AG04449 (cell line): ENCODE data around the gene PYGM.

ENCODE experiments used
- CTCF ChIA-PET: fragments of 350-600 bp; formaldehyde crosslinking; extraction: SDS; loops from one replicate; lab custom pipeline; 2021; ENCODE audit warnings: antibody characterized with exemption; lab: Yijun Ruan, JAX
- POLR2A ChIA-PET: fragments of 400-600, 350-600 bp; formaldehyde crosslinking; extraction: SDS; loops from one replicate; lab custom pipeline; 2020; ENCODE audit warnings: antibody characterized with exemption, inconsistent platforms; lab: Yijun Ruan, JAX
- DNase-seq: peaks from one replicate; pipeline ENCODE4 v3.0.0-alpha.2; 2010; ENCODE audit warnings: low read depth, low spot score
- H3K4me3 ChIP-seq: 2 replicates; pipeline ENCODE4 v1.5.1; 2011; ENCODE audit warnings: low read depth, mild to moderate bottlenecking, control low read depth, low read length
- TF ChIP-seq, protein P1 (sequence below): IDR thresholded peaks from one replicate; pipeline ENCODE4 v1.5.1; 2011; ENCODE audit warnings: mild to moderate bottlenecking, moderate library complexity, low read length, control low read depth, inconsistent platforms; ENCODE audit not compliant: insufficient read depth; ENCODE audit errors: missing control alignments

Gene PYGM

DNA sequence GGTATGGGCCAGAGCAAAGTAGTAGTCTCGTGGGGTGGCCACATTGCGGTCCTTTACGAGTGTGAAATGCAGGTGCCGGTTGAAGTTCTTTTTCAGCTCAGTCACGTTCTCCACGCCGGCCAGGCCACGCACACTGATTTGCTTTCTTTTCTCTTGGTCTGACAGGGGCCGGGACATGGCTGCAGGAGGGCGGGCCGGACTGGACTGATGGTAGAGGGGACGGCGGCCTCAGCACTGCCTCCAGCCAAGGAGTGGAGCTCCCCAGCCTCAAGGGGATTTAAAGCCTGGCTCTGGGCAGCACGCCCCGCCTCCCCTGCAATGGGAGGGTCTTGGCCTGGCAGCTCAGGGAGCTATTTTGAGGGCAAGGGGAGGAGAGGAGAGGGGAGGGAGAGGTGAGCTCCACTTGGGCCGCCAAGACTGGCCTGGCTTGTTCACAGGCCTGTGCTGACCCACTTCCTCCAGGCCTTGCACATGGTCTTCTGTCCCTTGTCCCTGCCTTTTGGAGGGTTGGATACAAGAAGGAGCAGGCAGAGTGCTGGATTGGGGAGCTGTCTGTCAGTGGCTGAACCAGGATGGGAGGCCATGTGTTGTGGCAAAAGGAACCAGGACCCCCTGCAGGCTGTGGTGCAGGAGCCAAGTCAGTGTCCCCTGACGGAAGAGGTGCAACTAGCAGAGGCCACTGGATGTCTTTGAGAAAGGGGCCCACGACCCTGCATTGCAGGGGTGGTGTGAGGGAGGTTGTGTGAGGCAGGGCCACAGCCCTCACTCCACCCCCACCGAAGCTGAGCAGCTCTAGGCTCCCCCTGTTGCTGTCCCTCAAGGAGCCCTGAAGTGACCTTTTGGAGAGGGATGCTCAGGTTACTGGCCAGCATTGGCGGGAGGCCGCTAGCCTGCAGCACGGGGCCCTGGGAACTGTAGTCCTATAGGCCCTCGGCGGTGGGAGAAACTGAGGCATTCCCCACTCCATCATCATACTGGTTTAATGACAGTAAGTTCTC is at the start of gene PYGM:
TSS of gene PYGM (minus strand) at position 253 of the 998 bp plus-strand sequence. CDS start at position 177, 76 bp downstream.
- TF ChIP-seq, protein P1, sequence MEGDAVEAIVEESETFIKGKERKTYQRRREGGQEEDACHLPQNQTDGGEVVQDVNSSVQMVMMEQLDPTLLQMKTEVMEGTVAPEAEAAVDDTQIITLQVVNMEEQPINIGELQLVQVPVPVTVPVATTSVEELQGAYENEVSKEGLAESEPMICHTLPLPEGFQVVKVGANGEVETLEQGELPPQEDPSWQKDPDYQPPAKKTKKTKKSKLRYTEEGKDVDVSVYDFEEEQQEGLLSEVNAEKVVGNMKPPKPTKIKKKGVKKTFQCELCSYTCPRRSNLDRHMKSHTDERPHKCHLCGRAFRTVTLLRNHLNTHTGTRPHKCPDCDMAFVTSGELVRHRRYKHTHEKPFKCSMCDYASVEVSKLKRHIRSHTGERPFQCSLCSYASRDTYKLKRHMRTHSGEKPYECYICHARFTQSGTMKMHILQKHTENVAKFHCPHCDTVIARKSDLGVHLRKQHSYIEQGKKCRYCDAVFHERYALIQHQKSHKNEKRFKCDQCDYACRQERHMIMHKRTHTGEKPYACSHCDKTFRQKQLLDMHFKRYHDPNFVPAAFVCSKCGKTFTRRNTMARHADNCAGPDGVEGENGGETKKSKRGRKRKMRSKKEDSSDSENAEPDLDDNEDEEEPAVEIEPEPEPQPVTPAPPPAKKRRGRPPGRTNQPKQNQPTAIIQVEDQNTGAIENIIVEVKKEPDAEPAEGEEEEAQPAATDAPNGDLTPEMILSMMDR, result no peak
- CTCF ChIA-PET, result interaction anchor here (0.8 to 2.1 kb wide), 9 partner anchors 8 to 311 kb away, joined by 3 to 9 read pairs (median 4); partner anchors contain the start of gene RASGRP2
- no peak within 1 kb of the TSS for H3K4me3 ChIP-seq
- POLR2A ChIA-PET, result interaction anchor here (0.8 to 1.5 kb wide), 2 partner anchors 19 kb away, joined by 3 to 7 read pairs; partner anchors contain the start of gene SF1
- DNase-seq, result no peak

DNA sequence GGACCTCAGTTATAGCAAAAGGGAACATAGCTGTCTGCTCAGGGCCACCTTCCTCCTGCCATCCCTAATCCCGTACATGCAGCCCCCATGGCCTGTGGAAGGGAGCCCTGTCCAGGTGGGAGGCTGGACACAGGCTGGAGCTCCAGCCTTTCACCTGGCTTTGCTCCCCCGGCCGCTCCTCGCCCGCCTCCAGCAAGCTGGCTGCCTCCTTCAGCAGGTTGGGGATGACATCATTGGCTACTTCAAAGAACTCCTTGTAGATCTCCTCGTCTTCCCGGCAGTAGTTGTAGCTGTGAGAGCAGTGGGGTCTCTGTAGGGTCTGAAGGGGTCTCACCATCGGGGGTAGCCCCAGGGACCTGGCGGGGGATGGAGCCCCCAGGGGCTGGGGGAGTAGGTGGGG is 45.7 kb upstream of the PYGM start:
- CTCF ChIA-PET, result no interaction called here
- no peak overlapping the region for H3K4me3 ChIP-seq
- POLR2A ChIA-PET, result no interaction called here
- TF ChIP-seq, protein P1, result no peak
- DNase-seq, result no peak

DNA sequence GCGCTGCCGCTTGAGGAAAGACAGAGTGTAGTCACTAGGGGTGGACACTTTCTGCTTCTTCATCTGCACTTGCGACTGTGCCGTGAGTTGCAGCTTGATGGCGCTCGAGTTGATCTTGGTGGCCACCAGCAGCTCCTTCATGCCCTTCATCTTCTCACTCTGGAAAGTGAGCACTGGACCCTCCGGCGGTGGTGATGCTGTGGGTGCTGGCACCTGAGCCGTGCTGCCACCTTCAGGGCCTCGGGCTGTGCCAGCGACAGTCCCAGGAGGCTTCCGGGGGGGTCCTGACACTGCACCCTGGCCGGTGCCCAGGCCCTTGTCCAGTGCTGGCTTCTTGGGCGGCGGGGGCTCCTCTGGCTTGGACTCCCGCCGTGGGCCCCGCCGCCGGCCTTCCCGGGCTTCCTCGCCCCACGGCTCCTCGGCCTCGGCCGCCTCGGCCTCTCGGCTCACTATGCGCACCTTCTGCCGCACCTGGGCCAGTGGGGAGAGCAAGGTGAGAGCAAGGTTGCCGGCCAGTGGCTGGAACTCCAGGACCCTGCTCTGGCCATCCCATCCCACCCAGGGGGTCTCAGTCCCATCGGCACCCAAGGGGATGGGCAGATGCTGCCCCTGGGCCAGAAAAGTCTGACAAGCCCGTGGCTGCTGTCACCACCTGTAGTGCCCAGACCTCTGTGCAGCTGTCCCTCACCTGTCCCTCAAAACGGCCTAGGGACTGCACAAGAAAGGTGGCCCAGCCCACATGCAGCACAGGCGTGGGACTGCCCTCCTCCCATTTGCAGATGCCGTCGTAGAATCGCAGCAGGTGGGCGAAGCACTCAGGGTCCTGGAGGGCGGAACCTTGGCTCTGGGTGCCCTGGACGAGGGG is 44.8 kb upstream of the PYGM start:
- TF ChIP-seq, protein P1, result no peak
- ChIA-PET CTCF (interaction anchor here (0.7 to 1.9 kb wide), 6 partner anchors 13 to 309 kb away, joined by 3 to 5 read pairs (median 4); no protein-coding TSS in a partner anchor), POLR2A (interaction anchor here (0.5 to 0.6 kb wide), 2 partner anchors 25 to 122 kb away, joined by 3 to 4 read pairs; no protein-coding TSS in a partner anchor)
- DNase-seq, result no peak
- H3K4me3 ChIP-seq, result no peak overlapping the region; the same call in 1 of the 2 replicates

DNA sequence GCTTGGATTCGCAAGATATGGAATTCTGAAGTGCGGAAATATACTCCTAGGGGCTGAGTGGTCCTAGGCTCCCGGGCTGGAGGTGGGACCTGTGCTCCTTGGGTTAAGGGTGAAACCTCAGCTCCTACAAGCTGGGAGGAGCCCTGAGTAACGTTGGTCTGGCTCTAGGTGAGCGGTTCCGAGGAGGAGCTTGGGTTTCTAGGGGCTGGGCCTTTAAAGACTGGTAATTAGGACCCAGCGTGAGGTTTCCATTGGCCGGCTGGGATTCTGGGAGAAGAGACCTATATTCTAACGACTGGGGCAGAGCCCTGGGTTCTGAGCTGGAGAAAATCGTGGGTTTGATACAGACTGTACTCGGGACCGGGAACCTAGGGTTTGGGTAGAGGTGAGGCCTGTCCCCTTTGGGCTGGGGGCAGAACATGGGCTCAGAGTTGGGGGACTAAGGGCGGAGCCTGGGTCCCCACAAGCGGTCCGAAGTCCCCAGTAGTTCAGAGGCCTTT is 44.1 kb upstream of the PYGM start:
- POLR2A ChIA-PET, result interaction anchor here (0.5 to 0.6 kb wide), 2 partner anchors 25 to 123 kb away, joined by 3 to 4 read pairs; no protein-coding TSS in a partner anchor
- H3K4me3 ChIP-seq, result peak overlapping the region; percentile 75
- TF ChIP-seq, protein P1, result no peak
- DNase-seq, result no peak
- CTCF ChIA-PET, result interaction anchor here (0.7 to 1.9 kb wide), 7 partner anchors 10 to 309 kb away, joined by 3 to 5 read pairs (median 4); no protein-coding TSS in a partner anchor

DNA sequence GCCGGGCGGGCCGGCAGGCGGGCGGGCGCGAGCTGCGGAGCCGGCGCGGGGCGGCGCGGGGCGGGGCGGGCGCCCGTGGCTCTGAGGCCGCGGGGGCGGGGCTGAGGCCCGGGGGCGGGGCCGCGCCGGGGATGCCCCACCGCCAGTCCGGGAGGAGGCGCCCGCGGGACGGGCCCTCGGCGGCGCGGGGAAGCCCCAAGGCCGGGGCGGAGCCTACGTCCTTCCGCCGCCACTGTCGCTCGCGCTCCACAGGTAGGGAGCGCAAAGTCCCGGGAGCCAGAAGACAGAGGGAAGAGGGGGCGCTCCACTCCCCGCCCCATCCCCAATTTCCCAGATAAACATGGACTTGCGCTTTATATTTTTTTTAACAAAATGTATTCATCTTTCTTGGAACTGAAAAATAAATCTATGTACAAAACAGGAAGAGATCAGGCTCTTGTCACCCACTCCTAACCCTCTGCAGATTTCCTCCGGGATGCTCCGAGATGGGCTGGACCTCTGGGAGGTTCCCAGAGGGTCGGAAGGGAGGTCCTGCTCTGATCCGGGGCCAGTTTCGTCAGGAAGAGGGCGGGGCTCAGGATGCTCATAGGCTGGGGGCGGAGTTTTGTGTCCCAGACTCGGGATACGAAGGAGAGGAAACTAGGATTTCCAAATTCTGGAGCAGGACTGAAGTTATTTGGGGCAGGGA is 43.5 kb upstream of the PYGM start, which contains the start of gene MAP4K2:
TSS of gene MAP4K2 (minus strand) at position 57 of the 688 bp plus-strand sequence. CDS start 65 bp downstream, outside the sequence.
- POLR2A ChIA-PET, result interaction anchor here (0.5 kb wide), 1 partner anchor 24 kb away, joined by 4 read pairs; no protein-coding TSS in a partner anchor
- no peak for DNase-seq
- TF ChIP-seq, protein P1, result peak; percentile 38
- peak within 1 kb of the TSS; percentile 75 for H3K4me3 ChIP-seq
- CTCF ChIA-PET, result interaction anchor here (0.7 to 2.6 kb wide), 12 partner anchors 10 to 310 kb away, joined by 3 to 16 read pairs (median 4); no protein-coding TSS in a partner anchor
